ENCODE measurements around the gene RAB36. TPM values are rescaled to one million over a fixed set of nuclear protein-coding genes. Genes with fewer than 3 reads are reported as not detected.
A peak's percentile ranks its signal among the peaks of the same experiment; 100 is the strongest.

The RAB36 gene
- total RNA-seq, 3 donors from 2014 or later, result 1.0 to 6.4 (median 1.2) TPM

- ATAC-seq (no peak), DNase-seq (no peak)
- H3K9me3 ChIP-seq, result no peaks in the 10 kb centered on the region
- no peaks in the 10 kb centered on the region for H3K36me3 ChIP-seq (ENCODE audit: low read depth)
- TF ChIP-seq, protein P1, sequence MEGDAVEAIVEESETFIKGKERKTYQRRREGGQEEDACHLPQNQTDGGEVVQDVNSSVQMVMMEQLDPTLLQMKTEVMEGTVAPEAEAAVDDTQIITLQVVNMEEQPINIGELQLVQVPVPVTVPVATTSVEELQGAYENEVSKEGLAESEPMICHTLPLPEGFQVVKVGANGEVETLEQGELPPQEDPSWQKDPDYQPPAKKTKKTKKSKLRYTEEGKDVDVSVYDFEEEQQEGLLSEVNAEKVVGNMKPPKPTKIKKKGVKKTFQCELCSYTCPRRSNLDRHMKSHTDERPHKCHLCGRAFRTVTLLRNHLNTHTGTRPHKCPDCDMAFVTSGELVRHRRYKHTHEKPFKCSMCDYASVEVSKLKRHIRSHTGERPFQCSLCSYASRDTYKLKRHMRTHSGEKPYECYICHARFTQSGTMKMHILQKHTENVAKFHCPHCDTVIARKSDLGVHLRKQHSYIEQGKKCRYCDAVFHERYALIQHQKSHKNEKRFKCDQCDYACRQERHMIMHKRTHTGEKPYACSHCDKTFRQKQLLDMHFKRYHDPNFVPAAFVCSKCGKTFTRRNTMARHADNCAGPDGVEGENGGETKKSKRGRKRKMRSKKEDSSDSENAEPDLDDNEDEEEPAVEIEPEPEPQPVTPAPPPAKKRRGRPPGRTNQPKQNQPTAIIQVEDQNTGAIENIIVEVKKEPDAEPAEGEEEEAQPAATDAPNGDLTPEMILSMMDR (IDR thresholded peaks at IDR 0.05), result no peak
- H3K4me3 ChIP-seq, result no peak overlapping the region
- H3K4me1 ChIP-seq (ENCODE audit: low read depth), result peaks cover 17% of the 10 kb centered on the region
- intact Hi-C loops (cut with DNase I, micrococcal nuclease), result no loop called here
These were observed 15.8 kb downstream of the RAB36 start for GRCh38 chr22:23161029-23161428.

GRCh38 chr22:23161574-23161973, 16.3 kb downstream of the RAB36 start:
- ATAC-seq (no peak), DNase-seq (no peak)
- intact Hi-C loops (cut with DNase I, micrococcal nuclease), result no loop called here
- H3K4me1 ChIP-seq (ENCODE audit: low read depth), result peaks cover 17% of the 10 kb centered on the region
- TF ChIP-seq, protein P1 (IDR thresholded peaks at IDR 0.05), result no peak
- no peak overlapping the region for H3K4me3 ChIP-seq
- no peaks in the 10 kb centered on the region for H3K36me3 ChIP-seq (ENCODE audit: low read depth)
- no peaks in the 10 kb centered on the region for H3K9me3 ChIP-seq

- peaks cover 13% of the 10 kb centered on the region for H3K4me1 ChIP-seq (ENCODE audit: low read depth)
- no peak overlapping the region for H3K4me3 ChIP-seq
- intact Hi-C loops (cut with DNase I, micrococcal nuclease), result no loop called here
- ATAC-seq (peak; percentile 71), DNase-seq (peak in 2 of 3 donors; percentile 64 to 76)
- no peaks in the 10 kb centered on the region for H3K9me3 ChIP-seq
- TF ChIP-seq, protein P1 (IDR thresholded peaks at IDR 0.05), result no peak
- H3K36me3 ChIP-seq (ENCODE audit: low read depth), result no peaks in the 10 kb centered on the region
These were observed 18.4 kb downstream of the RAB36 start for GRCh38 chr22:23163665-23164064.

DNA sequence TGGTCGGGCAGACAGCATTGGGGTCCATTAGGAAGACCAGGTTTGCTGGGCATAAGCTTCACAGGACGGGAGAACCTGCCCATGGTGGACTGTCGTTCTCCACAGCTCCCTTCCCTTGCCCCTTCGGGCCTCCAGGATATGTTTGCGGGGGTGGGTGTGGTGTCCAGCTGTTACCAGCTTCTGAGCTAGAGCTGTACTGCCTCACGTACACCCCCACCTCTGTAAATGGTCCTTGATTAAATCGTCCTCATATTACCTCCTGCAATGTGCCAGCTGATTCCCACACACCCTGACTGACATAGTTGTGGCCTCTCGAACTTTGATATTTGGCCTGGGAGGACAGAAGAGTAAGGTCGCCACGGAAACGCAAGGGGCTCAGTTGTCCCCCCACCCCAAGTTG, 18.8 kb downstream of the RAB36 start:
- H3K4me3 ChIP-seq, result no peak overlapping the region
- peak; percentile 47 for ATAC-seq

DNA sequence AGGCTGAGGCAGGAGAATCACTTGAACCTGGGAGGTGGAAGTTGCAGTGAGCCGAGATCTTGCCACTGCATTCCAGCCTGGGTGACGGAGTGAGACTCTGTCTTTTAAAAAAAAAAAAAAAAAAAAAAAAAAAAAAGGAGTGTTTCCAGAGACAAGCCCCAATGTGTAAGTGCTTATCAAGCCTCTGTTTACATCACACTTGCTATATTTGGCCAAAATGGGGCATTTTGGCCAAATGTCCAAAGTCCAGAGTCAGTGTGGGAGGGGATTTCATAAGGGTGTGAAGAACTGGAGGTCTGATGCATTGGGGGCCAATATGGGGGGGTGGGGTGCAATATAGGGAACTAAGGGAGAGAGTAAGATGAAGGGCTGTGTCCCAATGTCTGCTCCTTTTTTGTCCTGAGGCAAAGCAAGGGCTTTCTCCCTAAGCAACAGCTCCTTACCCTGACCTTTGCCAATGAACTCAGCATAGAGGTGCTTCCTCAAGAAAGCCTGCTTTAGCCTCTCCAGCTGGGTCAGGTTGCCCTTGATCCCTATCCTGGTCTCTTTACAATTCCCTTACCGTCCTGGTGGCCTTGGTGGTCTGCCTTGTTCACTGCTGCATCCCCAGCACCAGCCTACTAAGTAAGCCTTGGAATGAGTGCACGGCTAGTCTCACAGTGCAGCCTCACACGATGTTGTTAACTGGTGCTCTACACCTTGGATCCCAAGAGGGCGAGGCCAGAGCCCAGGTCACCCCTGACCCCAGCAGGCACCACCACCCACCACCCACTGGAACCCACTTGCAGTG, 21.0 kb downstream of the RAB36 start:
- no peak for DNase-seq
- H3K9me3 ChIP-seq, result no peaks in the 10 kb centered on the region
- ATAC-seq, result no peak
- TF ChIP-seq, protein P1 (IDR thresholded peaks at IDR 0.05), result no peak
- H3K4me3 ChIP-seq, result no peak overlapping the region
- H3K36me3 ChIP-seq (ENCODE audit: low read depth), result no peaks in the 10 kb centered on the region
- H3K4me1 ChIP-seq (ENCODE audit: low read depth), result peaks cover 13% of the 10 kb centered on the region
- intact Hi-C loops (cut with DNase I, micrococcal nuclease), result no loop called here

More for the DNA sequence above, 18.8 kb downstream of the RAB36 start:
- TF ChIP-seq, protein P1 (IDR thresholded peaks at IDR 0.05), result no peak
- H3K4me1 ChIP-seq (ENCODE audit: low read depth), result peaks cover 13% of the 10 kb centered on the region
- no peak for DNase-seq
- H3K36me3 ChIP-seq (ENCODE audit: low read depth), result no peaks in the 10 kb centered on the region
- intact Hi-C loops (cut with DNase I, micrococcal nuclease), result no loop called here
- H3K9me3 ChIP-seq, result no peaks in the 10 kb centered on the region
